SK-N-SH (cell line): ENCODE results near the gene PARS2. TPM values are rescaled to one million over a fixed set of nuclear protein-coding genes. Genes with fewer than 3 reads are reported as not detected.

Source experiments
- CTCF ChIA-PET: fragments of 300-600, 350-600 bp; formaldehyde crosslinking; extraction: SDS; loops from one replicate; lab custom pipeline; 2021; lab: Yijun Ruan, JAX
- POLR2A ChIA-PET: fragments of 350-600 bp; sonication (Branson Sonifier 250); formaldehyde crosslinking; extraction: SDS; loops from one replicate; lab custom pipeline; 2020; ENCODE audit warnings: antibody characterized with exemption, inconsistent platforms; lab: Yijun Ruan, JAX
- DNase-seq: peaks from one replicate; pipeline ENCODE4 v3.0.0; 2012
- H2AFZ ChIP-seq: fragments of 200-600 bp; sonication (generic); 2 replicates; pipeline ENCODE4 v1.8.1; 2016; ENCODE audit warnings: antibody characterized with exemption, mild to moderate bottlenecking, low read depth
- H3F3A ChIP-seq: fragments of 200-600 bp; sonication (generic); replicated peaks from 2 replicates; pipeline ENCODE3; 2016; ENCODE audit warnings: antibody characterized with exemption, mild to moderate bottlenecking; ENCODE audit not compliant: insufficient read depth
- H3K27ac ChIP-seq, 2 experiments: fragments of 200-500 bp in 1 of 2; fragments of 200-600 bp in 1 of 2; sonication (Bioruptor generic) in 1 of 2; sonication (generic), shearing (Covaris generic) in 1 of 2; 2 replicates each; pipeline versions ENCODE4 v1.5.1 to v1.6.1; 2014 to 2016; ENCODE audit warnings: low read depth in 2 of 2, inconsistent platforms in 1 of 2, low read length in 1 of 2, mild to moderate bottlenecking in 1 of 2, mixed read lengths in 1 of 2
- H3K27me3 ChIP-seq: fragments of 200-600 bp; sonication (generic), shearing (Covaris generic); 2 replicates; pipeline ENCODE4 v1.6.1; 2016; ENCODE audit warnings: mixed run types; ENCODE audit not compliant: insufficient read depth
- H3K36me3 ChIP-seq, 2 experiments: fragments of 200-500 bp in 1 of 2; fragments of 200-600 bp in 1 of 2; sonication (Bioruptor generic) in 1 of 2; sonication (generic) in 1 of 2; replicated peaks in 1 of 2; 2 replicates each; pipeline versions ENCODE3 to v1.5.1; 2014 to 2016; ENCODE audit warnings: low read length in 1 of 2, mild to moderate bottlenecking in 1 of 2; ENCODE audit not compliant: insufficient read depth in 2 of 2, control insufficient read depth in 1 of 2
- H3K4me1 ChIP-seq, 2 experiments: fragments of 200-500 bp in 1 of 2; fragments of 200-600 bp in 1 of 2; sonication (Bioruptor generic) in 1 of 2; sonication (generic), shearing (Covaris generic) in 1 of 2; 2 replicates each; pipeline versions ENCODE4 v1.5.1 to v1.6.1; 2014 to 2016; ENCODE audit warnings: low read depth in 1 of 2, low read length in 1 of 2, mixed run types in 1 of 2; ENCODE audit not compliant: insufficient read depth in 2 of 2, control insufficient read depth in 1 of 2
- H3K4me2 ChIP-seq: fragments of 200-600 bp; sonication (generic), shearing (Covaris generic); 2 replicates; pipeline ENCODE4 v1.6.1; 2017; ENCODE audit warnings: mixed run types
- H3K4me3 ChIP-seq, 2 experiments: fragments of 200-500 bp in 1 of 2; fragments of 200-600 bp in 1 of 2; sonication (Bioruptor generic) in 1 of 2; sonication (generic), shearing (Covaris generic) in 1 of 2; 2 replicates each; pipeline versions ENCODE4 v1.5.1 to v1.8.1; 2014 to 2016; ENCODE audit warnings: low read depth in 2 of 2, inconsistent platforms in 1 of 2, low read length in 1 of 2, mild to moderate bottlenecking in 1 of 2, mixed read lengths in 1 of 2, moderate library complexity in 1 of 2
- H3K79me2 ChIP-seq: fragments of 200-600 bp; sonication (generic); 2 replicates; pipeline ENCODE4 v1.8.1; 2017; ENCODE audit warnings: mild to moderate bottlenecking; ENCODE audit not compliant: insufficient read depth
- H3K9ac ChIP-seq: fragments of 200-600 bp; sonication (generic); 2 replicates; pipeline ENCODE4 v1.6.1; 2017; ENCODE audit warnings: mixed run types
- H3K9me2 ChIP-seq: fragments of 200-600 bp; sonication (generic); 2 replicates; pipeline ENCODE4 v1.6.1; 2017; ENCODE audit warnings: mixed run types
- H3K9me3 ChIP-seq: fragments of 200-600 bp; sonication (generic); 2 replicates; pipeline ENCODE4 v1.6.1; 2017; ENCODE audit warnings: mixed run types, mild to moderate bottlenecking, moderate library complexity
- H4K20me1 ChIP-seq: fragments of 200-600 bp; sonication (generic); 2 replicates; pipeline ENCODE4 v1.6.1; 2017; ENCODE audit warnings: mild to moderate bottlenecking, mixed run types; ENCODE audit not compliant: insufficient read depth
- EP300 ChIP-seq, 2 experiments: IDR thresholded peaks; 2 replicates each; pipeline versions ENCODE4 v1.4.0 to v1.6.1; 2012; ENCODE audit warnings: borderline replicate concordance in 1 of 2, low read depth in 1 of 2, low read length in 1 of 2
- FOSL2 ChIP-seq: IDR thresholded peaks from 2 replicates; pipeline ENCODE4 v1.4.0; 2012; ENCODE audit warnings: low read depth, mild to moderate bottlenecking, moderate library complexity, borderline replicate concordance
- FOXJ3 ChIP-seq: sonication (generic); formaldehyde crosslinking; IDR thresholded peaks from 2 replicates; pipeline ENCODE4 v1.5.1; 2020; ENCODE audit warnings: mild to moderate bottlenecking, missing genetic modification reagents
- GABPA ChIP-seq: IDR thresholded peaks from 2 replicates; pipeline ENCODE4 v1.4.0; 2012; ENCODE audit warnings: low read depth, mild to moderate bottlenecking
- JUND ChIP-seq: IDR thresholded peaks from 2 replicates; pipeline ENCODE4 v1.4.0; 2012
- MEF2A ChIP-seq: IDR thresholded peaks from 2 replicates; pipeline ENCODE4 v1.4.0; 2012; ENCODE audit warnings: low read depth, borderline replicate concordance
- NRF1 ChIP-seq: IDR thresholded peaks from 2 replicates; pipeline ENCODE4 v1.6.1; 2012; ENCODE audit warnings: low read depth, mild to moderate bottlenecking, low read length
- RCOR1 ChIP-seq: fragments of 150-350 bp; IDR thresholded peaks from 2 replicates; pipeline ENCODE4 v1.6.1; 2017; ENCODE audit warnings: antibody characterized with exemption, low read length
- REST ChIP-seq: IDR thresholded peaks from 2 replicates; pipeline ENCODE4 v1.6.1; 2012; ENCODE audit warnings: mild to moderate bottlenecking, low read depth, low read length, moderate library complexity
- RFX5 ChIP-seq: IDR thresholded peaks from 2 replicates; pipeline ENCODE4 v1.6.1; 2012; ENCODE audit warnings: mild to moderate bottlenecking, improper control_type of control experiment, low read length
- RXRA ChIP-seq: IDR thresholded peaks from 2 replicates; pipeline ENCODE4 v1.4.0; 2012; ENCODE audit warnings: low read depth, mild to moderate bottlenecking, borderline replicate concordance
- SMC3 ChIP-seq: IDR thresholded peaks from 2 replicates; pipeline ENCODE4 v1.6.1; 2012; ENCODE audit warnings: low read depth, low read length, improper control_type of control experiment
- USF1 ChIP-seq: IDR thresholded peaks from 2 replicates; pipeline ENCODE4 v1.4.0; 2012; ENCODE audit warnings: low read depth, borderline replicate concordance
- YY1 ChIP-seq: IDR thresholded peaks from 2 replicates; pipeline ENCODE4 v1.4.0; 2012; ENCODE audit warnings: low read depth, mild to moderate bottlenecking
- WGBS: methylation state at CpG from one replicate; pipeline ENCODE4 v1.1.6; 2017; ENCODE audit warnings: low lambda C conversion rate; 5-methylcytosine and 5-hydroxymethylcytosine counted together
- polyA plus RNA-seq, 3 experiments: library from polyadenylated mRNA; depleted of rRNA; stranded (reverse); fragments of >200 nt; gene quantifications; 2 replicates each; pipeline ENCODE4 v1.2.3, GENCODE V29; 2012
- TF ChIP-seq, protein P1 (sequence below): fragments of 150-350 bp; IDR thresholded peaks from 2 replicates; pipeline ENCODE4 v1.6.1; 2016; ENCODE audit warnings: mild to moderate bottlenecking, low read depth, low read length
- TF ChIP-seq, protein P2 (sequence below): IDR thresholded peaks from 2 replicates; pipeline ENCODE4; 2012
- TF ChIP-seq, protein P3 (sequence below): fragments of 150-350 bp; IDR thresholded peaks from 2 replicates; pipeline ENCODE4 v1.6.1; 2017; ENCODE audit warnings: antibody characterized with exemption, low read length, low read depth, borderline replicate concordance
- TF ChIP-seq, protein P4 (sequence below): fragments of 200-600 bp; sonication (generic); IDR thresholded peaks from 2 replicates; pipeline ENCODE4 v1.6.1; 2017; ENCODE audit warnings: antibody characterized with exemption, mild to moderate bottlenecking, moderate library complexity
- TF ChIP-seq, protein P5 (sequence below): IDR thresholded peaks from 2 replicates; pipeline ENCODE4 v1.4.0; 2012; ENCODE audit warnings: low read depth
- TF ChIP-seq, protein P6 (sequence below): IDR thresholded peaks from 2 replicates; pipeline ENCODE4 v1.4.0; 2012; ENCODE audit warnings: low read depth, borderline replicate concordance

Gene PARS2
- polyA plus RNA-seq, 1 of the 3 experiments (the other 2 are of a cell fraction) = 3.2 TPM

GRCh38 chr1:54796902-54797301, 32.6 kb upstream of the PARS2 start:
- WGBS = 83% methylated on average over 2 of the region's 2 CpGs
- no peak for TF ChIP-seq RCOR1
- no peak for TF ChIP-seq RXRA
- TF ChIP-seq GABPA = no peak
- TF ChIP-seq, protein P1, sequence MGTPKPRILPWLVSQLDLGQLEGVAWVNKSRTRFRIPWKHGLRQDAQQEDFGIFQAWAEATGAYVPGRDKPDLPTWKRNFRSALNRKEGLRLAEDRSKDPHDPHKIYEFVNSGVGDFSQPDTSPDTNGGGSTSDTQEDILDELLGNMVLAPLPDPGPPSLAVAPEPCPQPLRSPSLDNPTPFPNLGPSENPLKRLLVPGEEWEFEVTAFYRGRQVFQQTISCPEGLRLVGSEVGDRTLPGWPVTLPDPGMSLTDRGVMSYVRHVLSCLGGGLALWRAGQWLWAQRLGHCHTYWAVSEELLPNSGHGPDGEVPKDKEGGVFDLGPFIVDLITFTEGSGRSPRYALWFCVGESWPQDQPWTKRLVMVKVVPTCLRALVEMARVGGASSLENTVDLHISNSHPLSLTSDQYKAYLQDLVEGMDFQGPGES = no peak
- no peak for TF ChIP-seq EP300 (IDR thresholded peaks at IDR 0.05; ENCODE audit: borderline replicate concordance in 1 of 2, low read depth in 1 of 2, low read length in 1 of 2)
- no peak for TF ChIP-seq FOSL2
- no peak for TF ChIP-seq USF1
- TF ChIP-seq SMC3 = no peak
- TF ChIP-seq FOXJ3 = no peak
- TF ChIP-seq, protein P2, sequence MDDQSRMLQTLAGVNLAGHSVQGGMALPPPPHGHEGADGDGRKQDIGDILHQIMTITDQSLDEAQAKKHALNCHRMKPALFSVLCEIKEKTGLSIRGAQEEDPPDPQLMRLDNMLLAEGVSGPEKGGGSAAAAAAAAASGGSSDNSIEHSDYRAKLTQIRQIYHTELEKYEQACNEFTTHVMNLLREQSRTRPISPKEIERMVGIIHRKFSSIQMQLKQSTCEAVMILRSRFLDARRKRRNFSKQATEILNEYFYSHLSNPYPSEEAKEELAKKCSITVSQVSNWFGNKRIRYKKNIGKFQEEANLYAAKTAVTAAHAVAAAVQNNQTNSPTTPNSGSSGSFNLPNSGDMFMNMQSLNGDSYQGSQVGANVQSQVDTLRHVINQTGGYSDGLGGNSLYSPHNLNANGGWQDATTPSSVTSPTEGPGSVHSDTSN = no peak
- TF ChIP-seq, protein P3, sequence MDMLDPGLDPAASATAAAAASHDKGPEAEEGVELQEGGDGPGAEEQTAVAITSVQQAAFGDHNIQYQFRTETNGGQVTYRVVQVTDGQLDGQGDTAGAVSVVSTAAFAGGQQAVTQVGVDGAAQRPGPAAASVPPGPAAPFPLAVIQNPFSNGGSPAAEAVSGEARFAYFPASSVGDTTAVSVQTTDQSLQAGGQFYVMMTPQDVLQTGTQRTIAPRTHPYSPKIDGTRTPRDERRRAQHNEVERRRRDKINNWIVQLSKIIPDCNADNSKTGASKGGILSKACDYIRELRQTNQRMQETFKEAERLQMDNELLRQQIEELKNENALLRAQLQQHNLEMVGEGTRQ = no peak
- no peak for TF ChIP-seq NRF1
- TF ChIP-seq MEF2A = no peak
- TF ChIP-seq, protein P4, sequence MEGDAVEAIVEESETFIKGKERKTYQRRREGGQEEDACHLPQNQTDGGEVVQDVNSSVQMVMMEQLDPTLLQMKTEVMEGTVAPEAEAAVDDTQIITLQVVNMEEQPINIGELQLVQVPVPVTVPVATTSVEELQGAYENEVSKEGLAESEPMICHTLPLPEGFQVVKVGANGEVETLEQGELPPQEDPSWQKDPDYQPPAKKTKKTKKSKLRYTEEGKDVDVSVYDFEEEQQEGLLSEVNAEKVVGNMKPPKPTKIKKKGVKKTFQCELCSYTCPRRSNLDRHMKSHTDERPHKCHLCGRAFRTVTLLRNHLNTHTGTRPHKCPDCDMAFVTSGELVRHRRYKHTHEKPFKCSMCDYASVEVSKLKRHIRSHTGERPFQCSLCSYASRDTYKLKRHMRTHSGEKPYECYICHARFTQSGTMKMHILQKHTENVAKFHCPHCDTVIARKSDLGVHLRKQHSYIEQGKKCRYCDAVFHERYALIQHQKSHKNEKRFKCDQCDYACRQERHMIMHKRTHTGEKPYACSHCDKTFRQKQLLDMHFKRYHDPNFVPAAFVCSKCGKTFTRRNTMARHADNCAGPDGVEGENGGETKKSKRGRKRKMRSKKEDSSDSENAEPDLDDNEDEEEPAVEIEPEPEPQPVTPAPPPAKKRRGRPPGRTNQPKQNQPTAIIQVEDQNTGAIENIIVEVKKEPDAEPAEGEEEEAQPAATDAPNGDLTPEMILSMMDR = no peak
- TF ChIP-seq REST = no peak
- TF ChIP-seq JUND = no peak
- TF ChIP-seq, protein P5, sequence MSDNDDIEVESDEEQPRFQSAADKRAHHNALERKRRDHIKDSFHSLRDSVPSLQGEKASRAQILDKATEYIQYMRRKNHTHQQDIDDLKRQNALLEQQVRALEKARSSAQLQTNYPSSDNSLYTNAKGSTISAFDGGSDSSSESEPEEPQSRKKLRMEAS = no peak
- no peak for TF ChIP-seq YY1
- TF ChIP-seq, protein P6, sequence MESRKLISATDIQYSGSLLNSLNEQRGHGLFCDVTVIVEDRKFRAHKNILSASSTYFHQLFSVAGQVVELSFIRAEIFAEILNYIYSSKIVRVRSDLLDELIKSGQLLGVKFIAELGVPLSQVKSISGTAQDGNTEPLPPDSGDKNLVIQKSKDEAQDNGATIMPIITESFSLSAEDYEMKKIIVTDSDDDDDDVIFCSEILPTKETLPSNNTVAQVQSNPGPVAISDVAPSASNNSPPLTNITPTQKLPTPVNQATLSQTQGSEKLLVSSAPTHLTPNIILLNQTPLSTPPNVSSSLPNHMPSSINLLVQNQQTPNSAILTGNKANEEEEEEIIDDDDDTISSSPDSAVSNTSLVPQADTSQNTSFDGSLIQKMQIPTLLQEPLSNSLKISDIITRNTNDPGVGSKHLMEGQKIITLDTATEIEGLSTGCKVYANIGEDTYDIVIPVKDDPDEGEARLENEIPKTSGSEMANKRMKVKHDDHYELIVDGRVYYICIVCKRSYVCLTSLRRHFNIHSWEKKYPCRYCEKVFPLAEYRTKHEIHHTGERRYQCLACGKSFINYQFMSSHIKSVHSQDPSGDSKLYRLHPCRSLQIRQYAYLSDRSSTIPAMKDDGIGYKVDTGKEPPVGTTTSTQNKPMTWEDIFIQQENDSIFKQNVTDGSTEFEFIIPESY = no peak
- no peak for TF ChIP-seq RFX5
- Histone ChIP-seq H2AFZ (no peak overlapping the region), H3K27ac (no peak overlapping the region), H4K20me1 (no peaks in the 10 kb centered on the region), H3K4me2 (no peak overlapping the region), H3K9me2 (no peaks in the 10 kb centered on the region), H3K36me3 (no peaks in the 10 kb centered on the region), H3K9me3 (no peaks in the 10 kb centered on the region), H3K9ac (no peak overlapping the region), H3K4me1 (peaks cover 5 to 21% of the 10 kb centered on the region in 2 experiments; a peak in 2 of 4 replicates), H3K27me3 (no peaks in the 10 kb centered on the region), H3K79me2 (no peaks in the 10 kb centered on the region), H3F3A (no peaks in the 10 kb centered on the region), H3K4me3 (no peak overlapping the region)
- DNase-seq = no peak
- ChIA-PET CTCF (no interaction called here), POLR2A (no interaction called here)
